HepG2 (cell line): ENCODE measurements around the gene GLTPD2. TPM values are rescaled to one million over a fixed set of nuclear protein-coding genes. Genes with fewer than 3 reads are reported as not detected.

Experiments
- FLYWCH1 ChIP-seq: sonication (generic); formaldehyde crosslinking; IDR thresholded peaks from 2 replicates; pipeline ENCODE4 v1.8.1; 2023; ENCODE audit warnings: mild to moderate bottlenecking, missing genetic modification reagents
- FOXA1 ChIP-seq, 2 experiments: fragments of 450-650 bp in 1 of 2; sonication (generic) in 1 of 2; formaldehyde crosslinking in 1 of 2; IDR thresholded peaks; 2 replicates each; pipeline versions ENCODE4 v1.4.0 to v1.6.1; 2016 to 2020; ENCODE audit warnings: missing genetic modification reagents in 1 of 2
- GABPA ChIP-seq, 2 experiments: IDR thresholded peaks; 2 replicates each; pipeline ENCODE4 v1.6.1; 2011 to 2016; ENCODE audit warnings: low read depth in 2 of 2, low read length in 1 of 2, missing biosample characterization in 1 of 2, missing genetic modification characterization in 1 of 2
- GATA4 ChIP-seq: sonication (generic); IDR thresholded peaks from 2 replicates; pipeline ENCODE4 v1.6.1; 2016; ENCODE audit warnings: antibody characterized with exemption, low read depth, borderline replicate concordance
- GATAD1 ChIP-seq: IDR thresholded peaks from 2 replicates; pipeline ENCODE4 v1.6.1; 2016; ENCODE audit warnings: missing genetic modification reagents, missing compliant biosample characterization
- IKZF4 ChIP-seq: sonication (generic); formaldehyde crosslinking; IDR thresholded peaks from 2 replicates; pipeline ENCODE4 v1.5.1; 2020; ENCODE audit warnings: borderline replicate concordance, mild to moderate bottlenecking, low read depth, missing genetic modification reagents; ENCODE audit errors: not compliant biosample characterization
- MIXL1 ChIP-seq: IDR thresholded peaks from 2 replicates; pipeline ENCODE4 v1.6.1; 2016
- MXD1 ChIP-seq: sonication (generic); formaldehyde crosslinking; IDR thresholded peaks from 2 replicates; pipeline ENCODE4 v1.4.0; 2020; ENCODE audit warnings: mild to moderate bottlenecking, missing genetic modification reagents
- NFIB ChIP-seq: sonication (generic); formaldehyde crosslinking; IDR thresholded peaks from 2 replicates; pipeline ENCODE4 v1.9.0; 2021; ENCODE audit warnings: missing genetic modification reagents, mild to moderate bottlenecking, borderline replicate concordance
- NR1H2 ChIP-seq: sonication (generic); formaldehyde crosslinking; IDR thresholded peaks from 2 replicates; pipeline ENCODE4 v1.8.1; 2022; ENCODE audit warnings: low read depth, missing genetic modification reagents, borderline replicate concordance
- NR2F1 ChIP-seq, 2 experiments: fragments of 450-650 bp in 1 of 2; formaldehyde crosslinking in 1 of 2; IDR thresholded peaks; 2 replicates each; pipeline versions ENCODE4 v1.5.0 to v1.6.1; 2016 to 2020; ENCODE audit warnings: mild to moderate bottlenecking in 1 of 2, missing compliant biosample characterization in 1 of 2, missing genetic modification reagents in 1 of 2, moderate library complexity in 1 of 2
- RERE ChIP-seq: IDR thresholded peaks from 2 replicates; pipeline ENCODE4 v1.6.1; 2016; ENCODE audit warnings: low read depth, missing genetic modification reagents, missing compliant biosample characterization
- SRSF1 ChIP-seq: fragments of 200-400 bp; formaldehyde crosslinking; optimal IDR thresholded peaks from 2 replicates; pipeline ENCODE3; 2017; ENCODE audit warnings: mild to moderate bottlenecking, low read depth, low read length, moderate library complexity
- ZFP1 ChIP-seq: IDR thresholded peaks from 2 replicates; pipeline ENCODE4 v1.6.1; 2016
- ZFP62 ChIP-seq: sonication (generic); formaldehyde crosslinking; IDR thresholded peaks from 2 replicates; pipeline ENCODE4 v1.4.0; 2020; ENCODE audit warnings: missing genetic modification reagents
- ZFP90 ChIP-seq: sonication (generic); formaldehyde crosslinking; IDR thresholded peaks from 2 replicates; pipeline ENCODE4 v1.8.0; 2022; ENCODE audit warnings: missing genetic modification reagents, mild to moderate bottlenecking, inconsistent platforms, borderline replicate concordance
- ZNF160 ChIP-seq: sonication (generic); formaldehyde crosslinking; IDR thresholded peaks from 2 replicates; pipeline ENCODE4 v1.8.0; 2022; ENCODE audit warnings: mild to moderate bottlenecking, inconsistent platforms, missing genetic modification reagents
- ZNF3 ChIP-seq: IDR thresholded peaks from 2 replicates; pipeline ENCODE4 v1.7.0; 2017; ENCODE audit warnings: inconsistent platforms
- ZNF367 ChIP-seq: sonication (generic); formaldehyde crosslinking; IDR thresholded peaks from 2 replicates; pipeline ENCODE4 v1.4.0; 2020; ENCODE audit warnings: missing genetic modification reagents, borderline replicate concordance
- ZNF557 ChIP-seq: sonication (generic); formaldehyde crosslinking; IDR thresholded peaks from 2 replicates; pipeline ENCODE4 v1.4.0; 2020; ENCODE audit warnings: missing genetic modification reagents
- ZNF720 ChIP-seq: sonication (generic); formaldehyde crosslinking; IDR thresholded peaks from 2 replicates; pipeline ENCODE4 v1.4.0; 2020; ENCODE audit warnings: missing genetic modification reagents
- ZNF839 ChIP-seq: sonication (generic); formaldehyde crosslinking; IDR thresholded peaks from 2 replicates; pipeline ENCODE4 v1.4.0; 2020; ENCODE audit warnings: missing genetic modification reagents, mild to moderate bottlenecking, borderline replicate concordance
- polyA plus RNA-seq, 8 experiments: library from polyadenylated mRNA; depleted of rRNA in 3 of 8; stranded (reverse) in 7 of 8; unstranded in 1 of 8; fragments of >200 nt; fragmentation: Illumina TruSeq in 4 of 8; extraction: Trizol in 4 of 8; gene quantifications; 2 replicates each; pipeline versions ENCODE4 v1.2.1 to v1.2.3, GENCODE V29; 2011 to 2016; ENCODE audit warnings: low read depth in 4 of 8, missing spikeins in 1 of 8, mixed read lengths in 1 of 8; ENCODE audit not compliant: insufficient read depth in 1 of 8
- total RNA-seq, 5 experiments: library from RNA; depleted of rRNA; stranded (reverse); fragments of >200 nt; fragmentation: Illumina TruSeq; extraction: Trizol; gene quantifications; 2 replicates each; pipeline ENCODE4 v1.2.3, GENCODE V29; 2016; ENCODE audit warnings: low read depth in 1 of 5
- TF ChIP-seq, protein P1 (sequence below): IDR thresholded peaks from 2 replicates; pipeline ENCODE4 v1.6.1; 2018; ENCODE audit warnings: missing genetic modification reagents

GLTPD2 gene
- total and polyA plus RNA-seq, 2 of the 13 experiments (the other 11 are each of a cell fraction or from before 2014, with no cell fraction given), result 7.5 to 12.9 TPM

GRCh38 chr17:4788807-4789700 lies at the start of gene GLTPD2 (continued):
- TF ChIP-seq ZNF3 (CRISPR knock-in tag) (no peak), ZNF367 (CRISPR knock-in tag) (0 out of 2 replicates have a peak, but pooled peaks have one; percentile 38), ZFP62 (no peak), RERE (CRISPR knock-in tag) (peak; percentile 44; the same call in 1 of the 2 replicates), MIXL1 (CRISPR knock-in tag) (peak; percentile 80), GATA4 (peak; percentile 38; the same call in 1 of the 2 replicates), ZNF839 (CRISPR knock-in tag) (no peak), ZNF557 (CRISPR knock-in tag) (peak; percentile 45; the same call in 1 of the 2 replicates), ZFP1 (no peak), NR2F1 (CRISPR knock-in tag; IDR thresholded peaks at IDR 0.05) (peak; percentile 54 to 81), ZNF720 (CRISPR knock-in tag) (no peak), FOXA1 (IDR thresholded peaks at IDR 0.05) (no peak), FOXA1 (CRISPR knock-in tag; IDR thresholded peaks at IDR 0.05) (no peak), NR1H2 (CRISPR knock-in tag) (no peak), ZNF160 (CRISPR knock-in tag) (no peak), SRSF1 (peak; percentile 38), FLYWCH1 (CRISPR knock-in tag) (no peak), ZFP90 (CRISPR knock-in tag) (no peak), MXD1 (no peak; the same call in 1 of the 2 replicates), GATAD1 (CRISPR knock-in tag) (no peak; the same call in 1 of the 2 replicates), NFIB (CRISPR knock-in tag) (no peak), GABPA (IDR thresholded peaks at IDR 0.05; ENCODE audit: low read depth, low read length) (no peak), GABPA (CRISPR knock-in tag; IDR thresholded peaks at IDR 0.05; ENCODE audit: low read depth) (no peak), IKZF4 (CRISPR knock-in tag) (no peak)
- TF ChIP-seq, protein P1, sequence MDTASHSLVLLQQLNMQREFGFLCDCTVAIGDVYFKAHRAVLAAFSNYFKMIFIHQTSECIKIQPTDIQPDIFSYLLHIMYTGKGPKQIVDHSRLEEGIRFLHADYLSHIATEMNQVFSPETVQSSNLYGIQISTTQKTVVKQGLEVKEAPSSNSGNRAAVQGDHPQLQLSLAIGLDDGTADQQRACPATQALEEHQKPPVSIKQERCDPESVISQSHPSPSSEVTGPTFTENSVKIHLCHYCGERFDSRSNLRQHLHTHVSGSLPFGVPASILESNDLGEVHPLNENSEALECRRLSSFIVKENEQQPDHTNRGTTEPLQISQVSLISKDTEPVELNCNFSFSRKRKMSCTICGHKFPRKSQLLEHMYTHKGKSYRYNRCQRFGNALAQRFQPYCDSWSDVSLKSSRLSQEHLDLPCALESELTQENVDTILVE (CRISPR knock-in tag), result 0 out of 2 replicates have a peak, but pooled peaks have one; percentile 48
